Type B pancreatic cell (in vitro differentiated cells): ENCODE measurements around the gene PRR20G. TPM values are rescaled to one million over a fixed set of nuclear protein-coding genes. Genes with fewer than 3 reads are reported as not detected.

ENCODE experiments used
- DNase-seq: peaks from one replicate; pipeline ENCODE4 v3.0.0; 2021; ENCODE audit warnings: mixed read lengths; ENCODE audit not compliant: unreplicated experiment; ENCODE audit errors: extremely low spot score
- H3K27ac Mint-ChIP-seq: 2 replicates; pipeline ENCODE4 v1.8.0; 2021; ENCODE audit warnings: mild to moderate bottlenecking, mixed read lengths
- H3K27me3 Mint-ChIP-seq: 2 replicates; pipeline ENCODE4 v1.8.0; 2021; ENCODE audit warnings: mixed read lengths
- H3K36me3 Mint-ChIP-seq: 2 replicates; pipeline ENCODE4 v1.8.0; 2021; ENCODE audit warnings: mixed read lengths
- H3K4me1 Mint-ChIP-seq: one replicate; pipeline ENCODE4 v1.8.0; 2021; ENCODE audit warnings: mixed read lengths; ENCODE audit not compliant: unreplicated experiment
- H3K4me3 Mint-ChIP-seq: 2 replicates; pipeline ENCODE4 v1.8.0; 2021; ENCODE audit warnings: mild to moderate bottlenecking, mixed read lengths
- H3K9me3 Mint-ChIP-seq: 2 replicates; pipeline ENCODE4 v1.8.0; 2021; ENCODE audit warnings: mixed read lengths
- CTCF ChIP-seq: fragments of 200-600 bp; sonication (generic); conservative IDR thresholded peaks from 2 replicates; pipeline ENCODE4 v1.5.0; 2021; ENCODE audit warnings: antibody characterized with exemption, mild to moderate bottlenecking
- long read RNA-seq: library from polyadenylated mRNA; unstranded; transcript quantifications from one replicate; pipeline ENCODE4 v2.0.0, GENCODE V29; 2020
- total RNA-seq: library from RNA; stranded (reverse); gene quantifications from 2 replicates; pipeline ENCODE4 v1.2.1, GENCODE V29; 2021; ENCODE audit warnings: low replicate concordance

The PRR20G gene
- not detected in 2 replicates for total RNA-seq
- long read RNA-seq: 0 reads

DNA sequence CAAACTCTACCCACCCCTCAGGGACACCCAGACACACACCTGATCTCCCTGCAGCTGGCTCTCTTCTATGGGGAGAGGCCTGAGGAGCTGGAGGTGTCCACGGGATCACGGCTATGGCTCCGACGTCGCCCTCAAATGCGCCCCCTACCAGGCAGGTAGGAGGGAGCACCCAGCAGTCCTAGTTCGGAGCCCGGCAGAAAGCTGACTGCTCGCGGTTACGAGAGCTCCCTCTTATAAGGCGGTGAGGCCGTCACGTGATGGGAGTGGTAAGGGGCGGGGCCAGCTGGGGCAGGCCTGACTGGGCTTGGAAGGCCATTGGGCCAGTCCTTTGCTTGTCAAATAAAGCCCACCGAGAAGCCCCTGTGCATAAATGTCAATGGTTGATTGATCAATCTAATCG, at the start of gene PRR20G:
Gene PRR20G (minus strand): TSS at position 207 of the 400 bp plus-strand sequence. CDS start 681 bp downstream, outside the sequence.
- Mint-ChIP-seq H3K4me1 (no peaks in the 10 kb centered on the region), H3K27ac (no peak within 1 kb of the TSS), H3K36me3 (no peaks in the 10 kb centered on the region), H3K9me3 (no peaks in the 10 kb centered on the region), H3K27me3 (peaks cover 27% of the 10 kb centered on the region), H3K4me3 (no peak within 1 kb of the TSS)
- TF ChIP-seq CTCF: no peak
- no peak for DNase-seq

DNA sequence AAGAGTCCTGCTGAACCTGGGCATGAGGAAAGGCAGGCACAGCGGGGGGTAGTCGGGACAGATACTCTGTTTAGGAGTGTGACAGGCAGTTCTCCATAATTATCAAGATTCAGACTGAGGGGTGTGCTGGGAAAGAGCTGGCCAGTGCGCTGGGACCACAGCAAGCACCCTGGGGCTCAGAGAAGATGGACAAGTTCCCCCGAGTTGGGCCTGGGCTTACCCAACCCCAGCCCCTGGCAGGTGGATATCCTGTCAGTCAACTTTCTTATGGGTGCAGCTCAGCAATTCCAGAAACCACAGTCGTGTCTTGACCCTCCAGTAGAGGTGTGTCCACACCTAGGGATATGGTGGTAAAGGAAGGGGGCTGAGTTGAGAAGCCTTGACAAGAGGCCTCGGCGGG, 49.2 kb upstream of the PRR20G start:
- H3K9me3 Mint-ChIP-seq: no peaks in the 10 kb centered on the region
- peaks cover 53% of the 10 kb centered on the region for H3K27me3 Mint-ChIP-seq
- H3K36me3 Mint-ChIP-seq: peaks cover 8% of the 10 kb centered on the region

DNA sequence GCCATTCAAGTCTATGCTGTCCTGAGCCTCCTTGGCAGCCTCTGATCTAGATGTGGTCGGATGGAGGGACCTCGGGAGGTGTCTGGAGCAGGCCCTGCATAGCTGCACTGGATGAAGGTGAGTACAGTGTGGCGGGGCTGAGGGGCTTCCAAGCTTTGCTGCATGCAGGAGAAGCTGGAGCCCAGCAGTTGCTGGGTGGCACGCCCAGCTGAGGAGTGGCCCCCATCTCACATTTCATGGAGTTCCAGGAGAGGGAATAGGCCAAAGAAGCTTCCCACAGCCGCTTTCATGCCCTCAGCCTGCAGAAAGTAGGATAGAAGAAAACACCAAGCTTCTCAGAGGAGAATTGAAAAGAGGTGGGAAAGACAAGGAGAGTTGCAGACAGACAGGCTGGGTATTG, 48.3 kb upstream of the PRR20G start:
- H3K9me3 Mint-ChIP-seq: no peaks in the 10 kb centered on the region
- H3K4me3 Mint-ChIP-seq: no peak overlapping the region
- TF ChIP-seq CTCF: no peak
- H3K27ac Mint-ChIP-seq: no peak overlapping the region
- no peaks in the 10 kb centered on the region for H3K4me1 Mint-ChIP-seq
- no peak for DNase-seq
- H3K27me3 Mint-ChIP-seq: peaks cover 50% of the 10 kb centered on the region
- H3K36me3 Mint-ChIP-seq: peaks cover 8% of the 10 kb centered on the region

More for the DNA sequence above, 49.2 kb upstream of the PRR20G start:
- H3K27ac Mint-ChIP-seq: no peak overlapping the region
- DNase-seq: no peak
- no peak for TF ChIP-seq CTCF
- H3K4me3 Mint-ChIP-seq: no peak overlapping the region
- H3K4me1 Mint-ChIP-seq: no peaks in the 10 kb centered on the region

GRCh38 chr3:127330385-127330784, 42.5 kb upstream of the PRR20G start:
- H3K4me3 Mint-ChIP-seq: no peak overlapping the region
- no peak for TF ChIP-seq CTCF
- H3K4me1 Mint-ChIP-seq: no peaks in the 10 kb centered on the region
- no peaks in the 10 kb centered on the region for H3K36me3 Mint-ChIP-seq
- H3K27me3 Mint-ChIP-seq: peaks cover 27% of the 10 kb centered on the region
- no peak overlapping the region for H3K27ac Mint-ChIP-seq
- no peak for DNase-seq
- peaks cover 5% of the 10 kb centered on the region for H3K9me3 Mint-ChIP-seq

- peaks cover 5% of the 10 kb centered on the region for H3K9me3 Mint-ChIP-seq
- peaks cover 31% of the 10 kb centered on the region for H3K27me3 Mint-ChIP-seq
- no peaks in the 10 kb centered on the region for H3K36me3 Mint-ChIP-seq
- H3K27ac Mint-ChIP-seq: no peak overlapping the region
- no peak overlapping the region for H3K4me3 Mint-ChIP-seq
- TF ChIP-seq CTCF: no peak
- H3K4me1 Mint-ChIP-seq: no peaks in the 10 kb centered on the region
- DNase-seq: no peak
These were observed 41.9 kb upstream of the PRR20G start for GRCh38 chr3:127329631-127330285.
